ENCODE data around the gene KDSR.

KDSR gene

DNA sequence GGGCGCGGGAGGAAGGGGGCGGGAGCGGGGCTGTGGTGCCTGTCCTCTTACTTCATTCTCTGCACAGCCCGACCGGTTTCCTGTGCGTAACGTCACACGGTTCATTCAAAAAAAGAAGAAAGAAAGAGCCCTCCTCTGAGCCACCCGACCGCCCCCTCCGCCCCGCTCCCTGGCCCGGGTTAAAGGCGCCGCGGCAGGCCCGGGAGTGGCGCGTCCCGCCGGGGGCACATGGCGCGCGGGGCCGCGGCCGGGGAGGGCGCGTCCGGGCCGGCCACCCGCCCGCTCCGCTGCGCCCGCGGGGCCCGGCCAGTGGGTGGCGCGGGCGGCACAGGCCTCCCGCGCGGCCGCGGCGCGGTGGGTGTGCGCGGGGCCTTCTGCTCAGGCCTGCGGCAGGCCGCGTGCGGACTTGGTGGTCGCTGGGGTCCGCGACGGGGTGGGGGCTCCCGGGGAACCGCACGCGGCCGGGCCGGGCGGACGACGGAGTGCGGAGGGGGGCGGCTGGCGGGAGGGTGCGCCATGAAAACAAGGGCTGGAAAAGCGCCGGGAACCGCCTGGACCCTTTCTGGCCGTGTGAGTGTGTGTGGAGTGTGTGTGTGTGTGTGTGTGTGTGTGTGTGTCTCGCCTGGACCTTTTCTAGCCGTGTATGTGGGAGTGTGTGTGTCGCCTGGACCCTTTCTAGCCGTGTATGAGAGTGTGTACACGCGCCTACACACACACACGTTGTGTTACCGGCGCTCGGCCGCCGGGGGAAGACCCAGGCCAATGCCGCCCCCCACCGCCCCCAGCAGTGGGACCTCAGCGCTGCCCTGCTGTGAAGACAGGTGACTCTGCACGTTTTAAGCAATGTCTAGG is 46.7 kb downstream of the KDSR start:
- no peak for FAIRE-seq

GRCh38 chr18:63319383-63320122 is 47.5 kb downstream of the KDSR start, which contains the start of gene BCL2:
TSS of gene BCL2 (minus strand) at chr18:63319769.
- no peak for FAIRE-seq

DNA sequence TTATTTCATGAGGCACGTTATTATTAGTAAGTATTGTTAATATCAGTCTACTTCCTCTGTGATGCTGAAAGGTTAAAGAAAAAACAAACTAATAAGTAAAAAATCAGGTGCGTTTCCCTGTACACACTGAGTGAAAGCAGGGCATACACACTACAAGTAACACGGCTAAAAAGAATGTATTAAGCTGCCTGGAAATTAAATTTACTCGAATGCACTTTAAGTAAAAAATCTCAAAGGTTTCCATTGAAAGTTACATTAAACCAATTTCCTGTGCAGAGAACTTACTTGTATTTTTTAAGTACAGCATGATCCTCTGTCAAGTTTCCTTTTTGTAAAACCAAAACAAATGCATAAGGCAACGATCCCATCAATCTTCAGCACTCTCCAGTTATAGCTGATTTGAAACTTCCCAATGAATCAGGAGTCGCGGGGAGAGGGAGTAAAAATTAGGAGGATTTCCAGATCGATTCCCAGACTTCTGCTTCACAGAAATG is 48.1 kb downstream of the KDSR start:
- no peak for FAIRE-seq

DNA sequence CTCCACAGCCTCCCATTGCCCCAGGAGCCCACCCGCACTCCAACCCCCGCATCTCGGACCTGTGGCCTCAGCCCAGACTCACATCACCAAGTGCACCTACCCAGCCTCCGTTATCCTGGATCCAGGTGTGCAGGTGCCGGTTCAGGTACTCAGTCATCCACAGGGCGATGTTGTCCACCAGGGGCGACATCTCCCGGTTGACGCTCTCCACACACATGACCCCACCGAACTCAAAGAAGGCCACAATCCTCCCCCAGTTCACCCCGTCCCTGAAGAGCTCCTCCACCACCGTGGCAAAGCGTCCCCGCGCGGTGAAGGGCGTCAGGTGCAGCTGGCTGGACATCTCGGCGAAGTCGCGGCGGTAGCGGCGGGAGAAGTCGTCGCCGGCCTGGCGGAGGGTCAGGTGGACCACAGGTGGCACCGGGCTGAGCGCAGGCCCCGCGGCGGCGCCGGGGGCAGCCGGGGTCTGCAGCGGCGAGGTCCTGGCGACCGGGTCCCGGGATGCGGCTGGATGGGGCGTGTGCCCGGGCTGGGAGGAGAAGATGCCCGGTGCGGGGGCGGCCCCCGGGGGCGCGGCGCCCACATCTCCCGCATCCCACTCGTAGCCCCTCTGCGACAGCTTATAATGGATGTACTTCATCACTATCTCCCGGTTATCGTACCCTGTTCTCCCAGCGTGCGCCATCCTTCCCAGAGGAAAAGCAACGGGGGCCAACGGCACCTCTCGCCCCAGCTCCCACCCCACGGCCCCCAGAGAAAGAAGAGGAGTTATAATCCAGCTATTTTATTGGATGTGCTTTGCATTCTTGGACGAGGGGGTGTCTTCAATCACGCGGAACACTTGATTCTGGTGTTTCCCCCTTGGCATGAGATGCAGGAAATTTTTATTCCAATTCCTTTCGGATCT is 48.8 kb downstream of the KDSR start:
- no peak for FAIRE-seq

DNA sequence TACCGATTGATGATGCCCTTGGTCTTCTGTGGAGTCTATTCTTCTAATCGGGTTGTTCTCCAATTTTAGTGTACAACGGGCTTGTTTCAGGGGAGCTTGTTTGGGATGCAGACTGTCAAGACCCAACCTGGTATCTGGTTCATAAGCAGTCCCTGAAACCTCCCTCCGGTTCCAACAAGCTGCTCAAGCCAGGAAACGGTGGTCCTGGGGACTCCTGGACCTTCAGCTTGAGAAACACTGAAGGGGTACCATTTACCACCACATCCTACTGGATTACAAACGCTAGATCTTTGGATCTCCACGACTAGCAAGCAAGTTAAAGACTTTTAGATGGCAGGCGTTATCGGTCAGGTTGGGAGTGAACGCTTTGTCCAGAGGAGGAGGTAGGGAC is 49.5 kb downstream of the KDSR start:
- FAIRE-seq, result no peak

- no peak for FAIRE-seq
Observed at GRCh38 chr18:63316612-63317555, 50.1 kb downstream of the KDSR start.

- no peak for FAIRE-seq
Observed at GRCh38 chr18:63315876-63316275, 51.1 kb downstream of the KDSR start.

DNA sequence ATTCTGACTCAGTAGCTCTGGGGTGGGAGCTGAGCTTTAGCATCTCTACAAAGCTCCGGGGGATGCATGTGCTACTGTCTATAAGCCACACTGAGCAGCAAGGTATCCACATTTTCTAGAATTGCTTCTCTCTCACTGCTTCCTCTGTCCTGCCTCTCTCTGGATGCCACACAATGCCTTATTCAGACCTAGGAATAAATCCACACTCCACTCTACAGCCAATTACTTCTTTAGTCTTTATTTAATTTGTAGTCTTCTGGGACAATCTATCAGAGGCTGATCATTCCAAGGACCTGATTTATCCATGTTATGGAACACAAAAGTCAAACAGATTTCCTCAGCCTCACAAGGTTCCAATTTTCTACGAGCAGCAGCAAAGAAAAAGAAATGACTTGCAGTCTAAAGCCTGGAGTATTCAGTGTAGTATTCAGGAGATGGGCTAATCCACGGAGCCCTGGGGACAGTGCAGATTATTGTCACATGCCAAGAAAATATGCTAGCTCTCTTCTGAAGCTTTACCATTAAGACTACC is 51.8 kb downstream of the KDSR start:
- no peak for FAIRE-seq

- no peak for FAIRE-seq
Observed at GRCh38 chr18:63314062-63314790, 52.8 kb downstream of the KDSR start.

GRCh38 chr18:63313396-63313917 is 53.5 kb downstream of the KDSR start:
- FAIRE-seq, result no peak

GRCh38 chr18:63312737-63313395 is 54.1 kb downstream of the KDSR start:
- FAIRE-seq, result no peak

GRCh38 chr18:63312019-63312409 is 55.0 kb downstream of the KDSR start:
- no peak for FAIRE-seq

- FAIRE-seq, result no peak
Observed at GRCh38 chr18:63311118-63312018, 55.6 kb downstream of the KDSR start.

DNA sequence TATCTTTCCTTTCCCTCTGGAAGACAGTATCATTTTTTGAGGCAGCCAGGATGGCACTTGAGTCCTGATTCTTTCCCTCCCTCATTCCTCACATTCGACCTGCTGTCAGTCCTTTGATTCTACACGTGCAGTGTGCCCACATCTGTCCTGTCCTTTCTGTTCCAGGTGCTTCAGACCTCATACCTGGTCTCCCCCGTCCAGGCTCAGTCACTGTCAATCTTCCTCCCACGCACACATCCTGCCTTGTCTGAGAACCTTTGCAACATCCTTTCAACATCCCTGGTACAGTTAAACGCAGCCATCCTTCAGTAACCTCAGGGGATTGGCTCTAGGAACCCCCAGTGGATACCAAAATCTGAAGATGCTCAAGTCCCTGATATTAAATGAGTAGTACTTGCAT is 57.6 kb downstream of the KDSR start:
- no peak for FAIRE-seq

- FAIRE-seq, result no peak
Observed at GRCh38 chr18:63307551-63308200, 59.3 kb downstream of the KDSR start.

DNA sequence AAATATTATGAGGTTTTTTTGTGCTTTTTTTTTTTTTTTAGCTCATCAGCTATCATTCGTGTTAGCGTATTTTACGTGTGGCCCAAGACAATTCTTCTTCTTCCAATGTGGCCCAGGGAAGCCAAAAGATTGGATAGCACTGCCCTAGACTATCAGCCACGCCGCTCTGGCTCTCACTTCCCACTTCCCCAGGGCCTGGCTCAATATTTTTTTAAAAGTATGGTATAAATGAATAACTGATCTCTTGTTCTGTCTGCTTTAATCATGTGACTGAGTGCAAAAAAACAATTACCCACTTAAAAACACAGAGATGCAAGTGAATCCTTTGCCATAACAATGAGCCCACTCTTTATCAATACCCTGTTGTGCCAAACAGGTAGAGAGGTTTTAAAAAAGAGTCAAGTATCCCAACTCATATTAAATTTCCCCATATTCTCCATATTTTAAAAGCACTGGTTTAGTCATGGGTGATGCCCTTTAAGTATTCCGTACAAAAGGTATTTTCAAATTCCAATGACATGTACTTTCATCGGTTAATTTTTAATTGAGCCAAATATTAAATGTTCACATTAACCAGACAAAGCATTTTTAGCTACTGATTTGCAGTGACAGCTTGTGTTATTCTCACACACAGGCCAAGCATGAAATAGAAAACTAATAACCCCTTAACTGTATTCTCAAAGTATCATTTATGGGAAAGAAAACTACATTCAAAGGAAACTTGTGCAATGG is 60.0 kb downstream of the KDSR start:
- no peak for FAIRE-seq

GRCh38 chr18:63306249-63306648 is 60.8 kb downstream of the KDSR start:
- no peak for FAIRE-seq

GRCh38 chr18:63303547-63303946 is 63.5 kb downstream of the KDSR start:
- no peak for FAIRE-seq
